ENCODE results near the gene SNN. TPM values are rescaled to one million over a fixed set of nuclear protein-coding genes. Genes with fewer than 3 reads are reported as not detected.

SNN gene
- total RNA-seq, 4 donors from 2014 or later: 31.5 to 50.6 (median 36.3) TPM

Other genes starting within 250 kb of the SNN start
- 100 to 1,000 TPM; 101 to 136 (median 112) TPM for gene LITAF, start 81.5 kb upstream of the SNN start, total RNA-seq
- gene TXNDC11, start 74.4 kb downstream of the SNN start, total RNA-seq: 100 to 1,000 TPM in 3 of 4 donors, 10 to 100 TPM in 1; 77.3 to 135 (median 115) TPM
- 100 to 1,000 TPM in 1 of 4 donors, 10 to 100 TPM in 3; 48.9 to 105 (median 62.7) TPM for gene ZC3H7A, start 128.8 kb downstream of the SNN start, total RNA-seq
- gene RSL1D1, start 183.1 kb downstream of the SNN start, total RNA-seq: 100 to 1,000 TPM in 3 of 4 donors, 10 to 100 TPM in 1; 82.4 to 426 (median 182) TPM
- 100 to 1,000 TPM in 1 of 4 donors, 10 to 100 TPM in 3; 71.9 to 106 (median 86.6) TPM for gene GSPT1, start 247.5 kb downstream of the SNN start, total RNA-seq